Mesodermal cell (in vitro differentiated cells): ENCODE measurements around the gene CD300LG.
"Not testable (repeated sequence)": the region's sequence is repeated elsewhere in the genome, so short reads cannot be mapped to it uniquely, and the experiment has no call there.

ENCODE experiments used
- H3K27ac ChIP-seq: 2 replicates; pipeline ENCODE4 v1.7.0; 2013; ENCODE audit warnings: mild to moderate bottlenecking, low read depth, low read length, moderate library complexity; ENCODE audit not compliant: severe bottlenecking
- H3K36me3 ChIP-seq: 2 replicates; pipeline ENCODE4 v1.7.1; 2013; ENCODE audit warnings: mild to moderate bottlenecking, low read length, moderate library complexity; ENCODE audit not compliant: control insufficient read depth, insufficient read depth
- H3K4me1 ChIP-seq: one replicate; pipeline ENCODE4 v1.7.1; 2013; ENCODE audit warnings: mild to moderate bottlenecking, low read length; ENCODE audit not compliant: insufficient read depth, control insufficient read depth, poor library complexity, severe bottlenecking
- H3K4me3 ChIP-seq: 2 replicates; pipeline ENCODE4 v1.7.0; 2013; ENCODE audit warnings: low read length, control low read depth, mild to moderate bottlenecking; ENCODE audit not compliant: insufficient read depth, poor library complexity, severe bottlenecking; ENCODE audit errors: extremely low read depth
- H3K9me3 ChIP-seq: 2 replicates; pipeline ENCODE4 v1.7.1; 2013; ENCODE audit warnings: mild to moderate bottlenecking, low read length, moderate library complexity; ENCODE audit not compliant: control insufficient read depth
- WGBS, 2 experiments: methylation state at CpG; one replicate each; pipeline ENCODE4 v1.1.5; 2013; ENCODE audit warnings: missing lambda C conversion rate in 2 of 2; ENCODE audit not compliant: insufficient coverage in 2 of 2; 5-methylcytosine and 5-hydroxymethylcytosine counted together

Gene CD300LG

DNA sequence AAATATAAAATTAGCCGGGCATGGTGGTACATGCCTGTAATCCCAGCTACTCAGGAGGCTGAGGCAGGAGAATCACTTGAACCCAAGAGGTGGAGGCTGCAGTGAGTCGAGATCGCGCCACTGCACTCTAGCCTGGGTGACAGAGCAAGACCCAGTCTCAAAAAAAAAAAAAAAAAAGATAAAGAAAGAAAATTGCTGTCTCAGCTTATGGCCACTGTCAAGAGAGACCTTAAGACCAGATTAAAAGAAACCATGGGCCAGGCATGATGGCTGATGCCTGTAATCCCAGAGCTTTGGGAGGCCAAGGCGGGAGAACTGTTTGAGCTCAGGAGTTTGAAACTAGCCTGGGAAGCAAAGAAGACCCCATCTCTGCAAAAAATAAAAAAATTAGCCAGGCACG is 22.1 kb downstream of the CD300LG start:
- WGBS, 2 experiments: 55 to 90% methylated on average over 2 to 4 of the region's 6 CpGs
- H3K36me3 ChIP-seq, H3K9me3 ChIP-seq, H3K4me1 ChIP-seq, H3K4me3 ChIP-seq, H3K27ac ChIP-seq: not testable (repeated sequence)

DNA sequence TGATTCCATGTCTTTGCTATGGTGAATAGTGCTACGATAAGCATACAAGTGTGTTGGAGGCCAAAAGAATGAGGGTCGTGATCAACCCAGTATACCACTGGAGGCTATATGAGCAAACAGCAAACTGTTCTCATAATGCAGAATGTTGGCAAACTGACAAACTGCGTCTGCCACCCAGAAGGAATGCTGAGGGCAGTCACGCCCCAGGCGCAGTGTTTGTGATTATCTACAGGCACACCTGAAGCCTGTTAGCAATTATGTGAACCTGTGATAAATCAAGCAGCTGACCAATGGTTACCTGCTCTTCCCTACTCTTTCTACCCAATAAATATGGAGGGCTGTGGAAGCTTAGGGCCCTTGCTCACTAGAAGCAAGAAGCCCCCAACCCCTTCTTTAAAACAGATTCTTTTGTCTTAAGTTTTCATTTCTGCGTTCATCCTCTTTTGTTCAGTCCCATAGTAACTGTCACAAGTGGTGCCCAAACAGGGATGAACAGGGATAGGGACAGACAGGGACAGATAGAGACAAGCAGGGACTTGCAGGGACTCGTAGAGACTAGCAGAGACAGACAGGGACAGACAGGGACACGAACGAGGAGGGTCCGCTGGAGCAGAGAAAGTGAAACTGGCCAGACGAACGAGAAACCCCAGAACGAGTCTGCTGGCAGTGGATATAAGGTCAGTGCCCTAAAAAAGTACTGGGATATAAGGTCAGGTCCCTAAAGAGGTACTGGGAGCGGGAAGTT is 25.1 kb downstream of the CD300LG start:
- Histone ChIP-seq H3K27ac (no peak overlapping the region), H3K4me1 (no peaks in the 10 kb centered on the region), H3K9me3 (no peaks in the 10 kb centered on the region), H3K4me3 (no peak overlapping the region), H3K36me3 (no peaks in the 10 kb centered on the region)
- WGBS, 2 experiments: 92 to 93% methylated on average over 12 to 13 of the region's 14 CpGs

DNA sequence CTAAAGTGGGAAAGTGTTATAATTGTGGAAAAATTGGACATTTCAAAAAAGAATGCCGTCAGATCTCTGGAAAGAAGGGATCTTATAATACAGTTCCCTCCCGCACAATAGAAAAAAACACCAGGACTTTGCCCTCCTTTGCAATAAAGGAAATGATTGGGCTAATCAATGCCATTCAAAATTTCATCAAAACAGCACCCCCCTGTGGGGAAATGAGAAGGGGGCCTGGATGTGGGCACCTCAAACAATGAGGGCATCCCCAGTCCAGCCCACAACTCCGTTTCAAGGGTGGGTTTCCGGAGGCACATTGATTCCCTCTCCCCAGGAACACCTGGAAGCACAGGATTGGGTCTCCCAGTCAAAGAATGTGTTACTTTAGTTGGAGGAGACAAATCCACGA is 26.1 kb downstream of the CD300LG start:
- Histone ChIP-seq H3K9me3 (no peaks in the 10 kb centered on the region), H3K36me3 (no peaks in the 10 kb centered on the region)
- WGBS, 2 experiments: 66 to 85% methylated on average over 2 of the region's 5 CpGs

DNA sequence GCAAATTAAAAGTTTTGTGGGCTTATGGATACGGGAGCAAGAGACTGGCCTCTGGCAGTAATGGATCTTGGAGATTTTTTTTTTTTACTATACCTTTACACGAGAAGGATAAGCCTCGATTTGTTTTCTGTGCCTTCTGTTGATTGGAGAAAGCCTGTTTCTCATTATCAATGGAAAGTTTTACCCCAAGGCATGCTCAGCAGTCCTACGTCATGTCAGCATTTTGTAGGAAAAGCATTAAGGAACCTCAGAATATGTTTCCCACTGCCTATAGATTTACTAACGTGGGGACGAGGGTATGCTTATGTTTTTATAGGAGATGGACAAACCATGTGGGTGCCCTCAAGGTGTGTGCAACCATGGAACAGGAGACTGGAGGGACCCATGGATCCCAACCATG is 26.8 kb downstream of the CD300LG start:
- Histone ChIP-seq H3K9me3 (no peaks in the 10 kb centered on the region), H3K36me3 (no peaks in the 10 kb centered on the region), H3K4me3 (no peak overlapping the region), H3K4me1 (no peaks in the 10 kb centered on the region), H3K27ac (no peak overlapping the region)
- 86 to 93% methylated on average over 2 to 3 of the region's 6 CpGs for WGBS, 2 experiments

More for the DNA sequence above, 26.1 kb downstream of the CD300LG start:
- Histone ChIP-seq H3K4me3 (no peak overlapping the region), H3K27ac (no peak overlapping the region), H3K4me1 (no peaks in the 10 kb centered on the region)

DNA sequence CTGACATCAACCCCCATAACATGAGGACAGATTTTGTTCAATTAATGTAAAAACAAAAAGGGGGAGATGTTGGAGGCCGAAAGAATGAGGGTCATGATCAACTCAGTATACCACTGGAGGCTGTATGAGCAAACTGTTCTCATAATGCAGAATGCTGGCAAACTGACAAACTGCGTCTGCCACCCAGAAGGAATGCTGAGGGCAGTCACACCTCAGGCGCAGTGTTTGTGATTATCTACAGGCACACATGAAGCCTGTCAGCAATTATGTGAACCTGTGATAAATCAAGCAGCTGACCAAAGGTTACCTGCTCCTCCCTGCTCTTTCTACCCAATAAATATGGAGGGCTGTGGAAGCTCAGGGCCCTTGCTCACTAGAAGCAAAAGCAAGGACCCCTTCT is 27.3 kb downstream of the CD300LG start:
- H3K4me3 ChIP-seq: no peak overlapping the region
- no peak overlapping the region for H3K27ac ChIP-seq
- H3K9me3 ChIP-seq: no peaks in the 10 kb centered on the region
- WGBS, 2 experiments: 90 to 96% methylated on average over 2 to 3 of the region's 3 CpGs
- no peaks in the 10 kb centered on the region for H3K4me1 ChIP-seq
- no peaks in the 10 kb centered on the region for H3K36me3 ChIP-seq

DNA sequence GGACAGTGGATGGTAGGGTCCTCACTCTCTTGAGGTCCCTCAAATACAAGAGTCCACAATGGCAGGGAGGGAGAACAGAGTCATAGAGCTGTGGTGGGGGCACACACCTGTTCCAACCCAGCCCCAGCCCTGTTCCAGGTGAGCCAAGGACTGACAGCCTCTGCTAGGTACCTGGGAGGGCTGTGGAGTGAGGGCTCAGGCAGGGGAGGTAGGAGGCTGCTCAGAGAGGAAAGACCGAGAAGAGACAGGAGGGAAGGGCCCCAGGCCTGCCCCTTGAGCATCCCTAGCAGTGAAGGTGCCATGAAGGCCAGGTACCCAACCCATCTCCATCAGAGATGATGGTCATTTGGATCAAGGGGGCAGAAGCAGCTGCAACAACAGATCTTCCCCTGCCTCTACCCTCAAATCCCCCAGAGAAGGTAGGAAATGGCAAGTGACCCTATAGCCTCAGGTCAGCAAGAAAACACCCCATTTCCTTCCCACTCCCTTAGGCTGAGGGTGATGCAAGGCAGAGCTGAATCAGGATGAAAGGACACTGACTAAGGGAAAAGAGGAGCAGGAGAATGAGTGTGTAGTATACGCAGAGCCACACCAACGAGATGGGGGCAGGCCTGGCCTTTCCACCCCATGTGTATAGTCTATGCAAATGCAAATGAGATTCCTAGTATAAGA is 28.6 kb downstream of the CD300LG start:
- Histone ChIP-seq H3K9me3 (no peaks in the 10 kb centered on the region), H3K27ac (no peak overlapping the region), H3K4me3 (no peak overlapping the region), H3K4me1 (no peaks in the 10 kb centered on the region), H3K36me3 (no peaks in the 10 kb centered on the region)
- 75% methylated on average over 1 of the region's 3 CpGs; no CpG with 5 or more reads in 1 of the 2 experiments for WGBS, 2 experiments

DNA sequence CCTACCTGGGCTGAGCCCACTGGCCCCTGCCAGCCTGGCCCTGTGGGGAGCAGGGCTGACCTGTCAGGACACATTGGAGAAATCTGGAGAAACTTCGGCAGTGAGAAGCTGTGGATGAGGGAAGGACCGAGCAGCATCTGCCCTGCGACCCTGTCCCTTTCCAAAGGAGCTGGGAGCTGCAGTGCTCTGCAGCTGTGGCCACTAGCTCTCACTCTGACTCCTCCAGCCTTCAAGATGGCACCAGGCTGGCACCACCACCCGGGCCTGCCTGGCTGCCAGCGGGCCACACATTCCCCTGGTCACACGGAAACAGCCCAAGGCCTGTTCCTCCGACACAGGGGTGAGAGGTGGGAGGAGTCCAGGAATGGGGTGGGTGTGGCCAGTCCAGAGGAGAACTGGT is 30.1 kb downstream of the CD300LG start:
- no peaks in the 10 kb centered on the region for H3K4me1 ChIP-seq
- H3K9me3 ChIP-seq: no peaks in the 10 kb centered on the region
- WGBS, 2 experiments: 93 to 100% methylated on average over 4 to 5 of the region's 7 CpGs

DNA sequence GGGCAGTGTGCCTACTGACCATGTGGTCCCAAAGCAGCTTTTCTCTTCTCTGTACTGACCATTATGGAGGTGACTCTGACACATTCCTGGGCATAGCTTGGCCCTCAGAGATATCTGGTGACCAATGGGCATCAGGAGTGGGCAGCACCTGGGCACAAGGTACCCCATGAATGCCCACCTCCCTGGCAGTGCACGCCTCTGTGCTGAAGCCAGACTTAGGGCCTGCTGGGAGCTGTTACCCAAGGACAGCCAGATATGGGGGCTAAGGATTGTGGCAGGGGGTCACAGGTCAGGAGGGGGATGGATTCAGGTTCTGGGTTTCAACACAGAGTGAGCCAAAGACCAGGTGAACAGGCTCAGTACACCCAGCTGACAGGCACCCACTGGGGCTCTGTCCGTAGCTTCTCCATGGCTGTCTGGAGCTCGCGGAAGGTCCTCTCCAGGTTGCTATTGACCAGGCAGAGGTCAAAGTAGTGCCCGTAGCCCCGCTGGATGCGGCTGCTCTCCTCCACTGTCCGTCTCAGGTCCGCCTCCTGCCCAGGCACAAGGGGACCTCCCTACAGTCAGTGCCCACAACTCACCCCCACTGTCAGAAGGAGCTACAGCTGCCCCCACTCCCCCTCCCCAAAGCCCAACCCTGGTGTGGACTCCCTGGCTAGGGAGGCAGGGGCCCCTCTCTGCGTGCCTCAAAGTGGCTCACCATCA is 30.6 kb downstream of the CD300LG start:
- Histone ChIP-seq H3K27ac (no peak overlapping the region), H3K36me3 (no peaks in the 10 kb centered on the region), H3K4me1 (no peaks in the 10 kb centered on the region), H3K9me3 (no peaks in the 10 kb centered on the region), H3K4me3 (no peak overlapping the region)
- 93 to 99% methylated on average over 7 to 8 of the region's 10 CpGs for WGBS, 2 experiments

More for the DNA sequence above, 30.1 kb downstream of the CD300LG start:
- Histone ChIP-seq H3K27ac (no peak overlapping the region), H3K36me3 (no peaks in the 10 kb centered on the region), H3K4me3 (no peak overlapping the region)

DNA sequence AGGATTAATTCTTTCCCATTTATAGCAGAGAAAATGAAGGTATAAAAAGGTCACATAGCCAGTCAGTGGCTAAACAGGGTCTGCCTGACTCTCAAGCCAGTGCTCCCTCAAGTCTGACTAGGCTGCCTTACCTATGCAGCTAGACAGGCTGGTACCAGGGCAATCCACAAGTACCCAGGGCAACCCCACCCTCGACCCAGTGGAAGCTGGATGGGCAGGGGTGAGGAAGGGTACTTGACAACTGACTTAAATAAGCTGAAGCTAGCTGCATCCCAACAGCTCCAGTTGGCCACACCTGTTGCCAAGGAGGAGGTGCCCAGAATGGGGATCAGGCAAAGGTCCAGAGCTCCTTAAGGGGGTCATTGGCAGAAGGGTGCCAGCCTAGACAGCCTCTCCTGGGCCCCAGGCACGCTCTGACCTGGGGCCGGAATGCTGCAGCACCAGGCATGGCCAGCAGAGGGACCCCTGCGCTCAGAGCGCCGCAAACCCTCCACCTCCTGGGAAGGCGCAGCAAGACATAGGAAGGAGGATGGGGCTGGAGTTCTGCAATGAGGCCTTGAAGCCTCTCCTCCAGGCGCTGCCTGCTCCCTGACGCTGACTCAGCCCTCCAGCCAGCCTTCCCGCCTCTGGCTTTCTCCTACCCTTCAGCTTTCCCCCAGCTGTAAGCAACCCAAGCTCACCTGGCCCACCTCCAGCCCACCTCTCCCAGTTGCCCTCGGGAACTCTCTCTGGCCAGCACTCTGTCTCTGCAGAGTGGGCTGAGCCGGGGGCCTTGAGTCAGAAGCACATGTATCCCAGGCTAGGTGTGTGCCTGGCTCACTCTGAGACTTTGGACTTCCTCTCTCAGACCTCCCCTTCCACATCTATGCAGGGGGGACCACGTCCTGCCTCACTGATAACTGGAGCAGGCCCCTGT is 31.5 kb downstream of the CD300LG start:
- H3K27ac ChIP-seq: no peak overlapping the region
- no peaks in the 10 kb centered on the region for H3K36me3 ChIP-seq
- no peaks in the 10 kb centered on the region for H3K9me3 ChIP-seq
- 21 to 47% methylated on average over 7 to 12 of the region's 13 CpGs for WGBS, 2 experiments
- no peak overlapping the region for H3K4me3 ChIP-seq
- no peaks in the 10 kb centered on the region for H3K4me1 ChIP-seq

DNA sequence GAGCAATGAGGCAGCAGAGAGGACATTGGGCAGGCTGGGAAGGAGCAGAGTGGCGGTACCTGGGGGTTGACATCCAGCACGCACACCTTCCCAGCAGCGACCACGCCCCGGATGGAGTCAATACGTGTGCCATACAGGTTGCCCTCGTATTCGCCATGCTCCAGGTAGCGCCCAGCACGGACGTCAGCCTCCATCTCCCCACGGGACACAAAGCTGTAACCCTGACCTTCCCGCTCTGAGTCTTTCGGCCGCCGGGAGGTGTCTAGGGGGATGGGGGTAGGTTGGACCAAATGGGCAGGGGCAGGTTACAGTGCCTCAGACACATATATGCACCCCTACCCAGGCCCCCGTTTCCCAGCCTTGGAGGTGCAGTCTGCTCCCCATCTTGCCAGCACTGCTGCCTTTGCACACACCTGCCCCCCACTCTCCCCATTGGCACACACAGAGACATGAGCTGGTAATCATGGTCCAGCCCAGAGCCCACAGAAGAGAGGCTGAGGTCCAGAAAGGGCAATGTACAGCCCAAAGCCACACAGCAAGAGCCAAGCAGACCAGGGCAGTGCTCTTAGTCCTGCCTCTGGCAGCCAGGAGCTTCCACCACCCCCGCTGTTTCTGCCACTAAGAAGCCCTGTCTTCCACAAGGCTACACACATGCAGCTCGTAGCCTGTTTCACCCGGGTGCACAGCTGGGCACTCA is 32.9 kb downstream of the CD300LG start:
- Histone ChIP-seq H3K4me1 (no peaks in the 10 kb centered on the region), H3K4me3 (no peak overlapping the region), H3K9me3 (no peaks in the 10 kb centered on the region), H3K36me3 (no peaks in the 10 kb centered on the region), H3K27ac (no peak overlapping the region)
- WGBS, 2 experiments: 89 to 91% methylated on average over 15 to 18 of the region's 20 CpGs
